Activated CD4-positive, alpha-beta T cell treated with anti-CD3 and anti-CD28 coated beads, Interleukin-2, amount 50 U/mL, for 16 hours (primary cell): ENCODE results near the gene GPN1.
A peak's percentile ranks its signal among the peaks of the same experiment; 100 is the strongest.
"Not testable (repeated sequence)": the region's sequence is repeated elsewhere in the genome, so short reads cannot be mapped to it uniquely, and the experiment has no call there.

Source experiments
- DNase-seq: peaks from one replicate; pipeline ENCODE4 v3.0.0-alpha.2; 2020

Gene GPN1

DNA sequence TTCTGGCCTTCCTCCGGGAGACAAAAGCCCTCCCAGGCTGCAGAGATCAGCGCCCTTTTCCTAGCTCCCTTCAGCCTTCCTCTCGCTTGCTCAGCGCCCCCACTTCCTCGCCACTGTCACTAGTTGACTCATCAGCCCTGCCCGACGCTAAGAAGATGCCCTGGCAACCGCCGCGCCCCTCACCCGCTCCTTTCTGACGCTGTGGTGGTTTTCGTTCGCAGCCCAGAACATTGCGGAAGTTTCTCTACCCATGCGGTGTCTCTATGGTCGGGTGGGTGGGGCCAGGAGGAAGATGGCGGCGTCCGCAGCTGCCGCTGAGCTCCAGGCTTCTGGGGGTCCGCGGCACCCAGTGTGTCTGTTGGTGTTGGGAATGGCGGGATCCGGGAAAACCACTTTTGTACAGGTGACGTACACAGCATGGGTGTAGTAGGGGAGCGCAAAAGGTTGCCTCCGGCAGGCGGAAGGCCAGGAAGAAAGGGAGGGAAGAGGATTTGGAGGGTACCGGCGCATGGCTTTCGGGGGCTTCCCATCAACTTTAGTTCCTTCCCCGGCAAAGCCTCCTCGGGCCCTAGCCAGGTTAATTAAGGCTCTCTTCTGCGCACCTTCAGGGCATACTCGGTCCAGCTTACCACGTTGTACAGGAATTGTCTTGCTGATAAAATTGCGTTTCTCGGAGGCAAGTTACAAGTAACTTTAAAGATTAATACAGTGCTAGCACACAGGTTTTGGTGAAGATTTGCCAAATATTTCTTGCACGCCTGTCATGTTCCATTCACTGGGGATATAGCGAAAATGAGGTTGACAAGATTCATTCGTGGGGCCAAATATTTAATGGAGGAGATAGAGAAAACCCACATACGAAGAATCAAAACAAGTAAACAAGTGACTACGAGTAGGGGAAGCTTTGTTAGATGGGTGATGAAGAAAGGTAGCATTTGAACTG lies at the start of gene GPN1, which contains the start of gene CCDC121:
Gene GPN1 (plus strand): TSS at position 284 of the 943 bp plus-strand sequence. CDS start 9 bp downstream, at position 293.
Gene CCDC121 (minus strand): TSS at position 246 of the 943 bp plus-strand sequence. CDS start 1,213 bp downstream, outside the sequence.
- peak; percentile 98 for DNase-seq

GRCh38 chr2:27581417-27582128 lies 47.3 kb upstream of the GPN1 start:
- no peak for DNase-seq

GRCh38 chr2:27582129-27582694 lies 46.6 kb upstream of the GPN1 start:
- DNase-seq: no peak

- DNase-seq: peak; percentile 92
These were observed 46.0 kb upstream of the GPN1 start, which contains the start of gene ZNF512 for GRCh38 chr2:27582695-27583389. TSS of gene ZNF512 (plus strand) at chr2:27583042. CDS start at chr2:27583113, 71 bp downstream.

- DNase-seq: no peak
These were observed 45.4 kb upstream of the GPN1 start for GRCh38 chr2:27583390-27583915.

DNA sequence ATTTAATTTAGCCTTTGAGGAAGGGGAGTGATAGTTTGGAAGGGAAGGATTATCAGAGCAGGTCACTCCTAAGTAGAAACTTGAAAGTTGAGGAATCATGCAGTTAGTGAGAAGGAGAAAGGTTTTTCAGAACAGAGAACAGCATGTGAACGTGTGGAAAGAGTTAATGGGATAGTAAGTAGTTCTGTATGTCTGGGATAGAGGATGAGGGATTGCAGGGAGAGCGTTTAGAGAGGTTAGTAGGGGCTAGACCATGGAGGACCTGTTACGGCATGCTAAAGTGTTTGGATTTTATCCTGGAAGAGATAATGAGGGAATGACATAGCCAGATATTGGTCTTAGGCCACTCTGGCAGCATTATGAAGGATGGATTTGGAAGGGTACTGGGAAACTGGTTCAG lies 44.3 kb upstream of the GPN1 start:
- no peak for DNase-seq

DNA sequence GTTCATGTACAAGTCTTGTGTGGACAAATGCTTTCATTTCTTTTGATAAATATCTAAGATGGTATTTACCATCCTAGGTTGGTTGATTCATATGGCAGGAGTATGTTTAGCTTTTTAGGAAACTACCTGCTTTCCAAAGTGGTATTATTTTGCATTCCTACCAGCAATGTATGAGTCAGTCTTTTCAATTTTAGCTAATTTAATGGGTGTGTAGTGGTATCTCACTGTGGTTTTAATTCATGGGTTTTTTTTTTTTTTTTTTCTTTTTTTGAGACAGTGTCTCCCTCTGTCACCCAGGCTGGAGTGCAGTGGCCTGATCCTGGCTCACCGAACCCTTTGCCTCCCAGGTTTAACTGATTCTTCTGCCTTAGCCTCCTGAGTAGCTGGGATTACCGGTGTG lies 41.8 kb upstream of the GPN1 start:
- peak; percentile 20 for DNase-seq

- no peak for DNase-seq
These were observed 40.5 kb upstream of the GPN1 start for GRCh38 chr2:27588308-27588707.

DNA sequence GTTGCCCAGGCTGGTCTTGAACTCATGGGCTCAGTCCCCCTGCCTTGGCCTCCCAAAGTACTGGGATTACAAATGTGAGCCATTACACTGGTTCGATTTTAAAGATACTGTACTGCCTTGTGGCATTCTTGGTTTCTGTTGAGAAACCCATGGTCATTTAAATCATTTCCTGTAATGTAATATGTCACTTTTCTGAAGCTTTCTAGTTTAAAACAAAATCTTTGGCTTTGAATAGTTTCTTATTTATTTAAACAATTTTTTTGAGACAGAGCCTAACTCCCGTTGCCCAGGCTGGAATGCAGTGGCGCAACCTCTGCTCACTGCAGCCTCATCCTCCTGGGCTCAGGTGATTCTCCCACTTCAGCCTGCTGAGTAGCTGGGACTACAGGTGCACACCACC lies 37.1 kb upstream of the GPN1 start:
- DNase-seq: peak; percentile 33

GRCh38 chr2:27593240-27593639 lies 35.6 kb upstream of the GPN1 start:
- DNase-seq: no peak

GRCh38 chr2:27594020-27594703 lies 34.7 kb upstream of the GPN1 start:
- DNase-seq: not testable (repeated sequence)

- not testable (repeated sequence) for DNase-seq
These were observed 33.4 kb upstream of the GPN1 start for GRCh38 chr2:27595412-27595811.

GRCh38 chr2:27596627-27597026 lies 32.2 kb upstream of the GPN1 start:
- no peak for DNase-seq

DNA sequence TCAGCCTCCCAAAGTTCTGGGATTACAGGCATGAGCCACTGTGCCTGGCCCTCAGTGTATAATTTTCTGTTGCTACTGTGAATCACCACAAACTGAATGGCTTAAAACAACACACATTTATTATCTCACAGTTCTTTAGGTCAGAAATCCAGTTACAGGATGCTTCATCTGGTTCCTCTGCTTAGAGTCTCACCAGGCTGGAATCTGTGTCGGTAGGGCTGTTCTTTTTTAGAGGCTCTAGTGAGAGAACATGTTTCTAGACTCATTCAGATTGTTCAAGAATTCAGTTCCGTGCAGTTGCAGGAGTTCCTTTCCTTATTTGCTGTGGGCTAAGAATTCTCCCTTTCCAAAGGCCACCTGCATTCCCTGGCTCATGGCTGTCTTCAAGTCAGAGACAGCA lies 22.2 kb upstream of the GPN1 start:
- no peak for DNase-seq

DNA sequence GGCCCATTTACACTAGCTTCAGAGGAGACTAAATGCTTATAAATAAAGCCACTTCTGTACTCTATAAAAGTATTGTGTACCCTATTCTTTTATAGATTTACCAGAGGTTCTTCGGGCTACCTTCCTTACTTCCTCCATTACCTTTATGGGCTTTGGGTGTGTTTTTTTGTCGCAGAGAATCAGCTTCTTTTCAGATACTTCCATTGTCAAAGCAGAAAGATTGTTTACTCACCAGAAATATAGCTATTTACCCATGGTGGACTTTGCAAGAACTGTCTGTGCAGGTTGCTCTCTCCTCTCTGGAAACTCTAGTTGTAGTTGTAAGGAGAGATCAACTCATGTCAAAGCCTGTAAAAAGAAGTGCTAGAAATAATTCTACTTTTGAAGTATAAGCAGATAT lies 14.9 kb upstream of the GPN1 start:
- no peak for DNase-seq

DNA sequence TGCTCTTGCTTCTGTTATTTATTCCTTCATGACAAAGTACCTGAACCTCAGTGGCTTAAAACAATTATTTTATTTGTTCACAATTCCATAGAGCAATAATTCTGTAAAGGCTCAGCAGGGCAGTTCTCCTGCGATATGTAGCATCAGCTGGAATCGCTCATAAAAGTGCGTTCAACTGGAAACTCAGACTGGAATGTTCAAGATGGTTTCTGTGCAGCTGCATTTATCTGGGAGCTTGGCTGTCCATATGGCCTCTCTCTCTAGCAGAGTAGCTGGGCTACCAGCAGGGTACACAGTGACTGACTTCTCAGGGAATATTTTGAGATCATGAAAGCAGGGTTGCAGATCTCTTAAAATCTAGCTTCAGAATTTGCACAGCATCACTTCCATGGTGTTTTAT lies 13.5 kb upstream of the GPN1 start:
- no peak for DNase-seq

- DNase-seq: no peak
These were observed 7.3 kb upstream of the GPN1 start for GRCh38 chr2:27621524-27621923.

- DNase-seq: no peak
These were observed 5.9 kb upstream of the GPN1 start for GRCh38 chr2:27622921-27623384.

- DNase-seq: no peak
These were observed 3.9 kb upstream of the GPN1 start for GRCh38 chr2:27624943-27625342.

GRCh38 chr2:27626323-27626722 lies 2.5 kb upstream of the GPN1 start:
- not testable (repeated sequence) for DNase-seq

DNA sequence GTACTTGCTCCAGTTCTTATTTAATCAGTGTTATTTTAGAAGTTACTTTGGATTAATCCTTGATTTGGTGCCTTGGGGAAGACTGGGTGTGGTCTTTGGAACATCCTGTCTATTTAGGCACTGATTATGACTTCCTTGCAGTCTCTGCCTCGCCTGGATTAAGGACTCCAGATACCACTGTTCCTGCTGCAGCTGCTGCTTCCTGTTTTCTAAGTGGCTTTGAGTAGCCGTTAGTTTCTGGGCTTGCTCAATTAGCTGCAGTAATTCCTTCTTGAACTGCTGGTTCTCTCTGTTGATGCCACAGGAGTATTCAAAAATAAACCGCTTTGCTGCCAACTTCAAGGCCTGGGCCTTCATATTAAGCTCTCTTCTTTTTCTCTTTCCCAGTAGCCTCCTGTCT lies 1.9 kb upstream of the GPN1 start:
- DNase-seq: not testable (repeated sequence)
